Measurements from ENCODE around the gene TET1.
"Not testable (repeated sequence)": the region's sequence is repeated elsewhere in the genome, so short reads cannot be mapped to it uniquely, and the experiment has no call there.

Gene TET1

DNA sequence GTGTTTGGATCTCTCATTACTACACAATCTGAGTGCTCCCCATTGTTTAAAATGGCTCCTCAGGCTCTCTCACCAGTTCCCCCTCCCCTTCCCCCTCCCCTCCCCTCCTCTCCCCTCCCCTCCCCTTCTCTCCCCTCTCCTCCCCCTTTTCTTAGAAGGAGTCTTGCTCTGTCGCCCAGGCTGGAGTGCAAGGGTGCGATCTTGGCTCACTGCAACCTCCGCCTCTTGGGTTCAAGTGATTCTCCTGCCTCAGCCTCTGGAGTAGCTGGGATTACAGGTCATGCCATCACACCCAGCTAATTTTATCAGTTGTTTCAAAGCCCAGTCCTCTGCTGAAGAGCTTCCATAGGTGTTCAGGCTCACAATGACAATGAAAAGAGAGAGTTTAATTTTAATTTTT is 157.3 kb downstream of the TET1 start:
- DNase-seq, result no peak

DNA sequence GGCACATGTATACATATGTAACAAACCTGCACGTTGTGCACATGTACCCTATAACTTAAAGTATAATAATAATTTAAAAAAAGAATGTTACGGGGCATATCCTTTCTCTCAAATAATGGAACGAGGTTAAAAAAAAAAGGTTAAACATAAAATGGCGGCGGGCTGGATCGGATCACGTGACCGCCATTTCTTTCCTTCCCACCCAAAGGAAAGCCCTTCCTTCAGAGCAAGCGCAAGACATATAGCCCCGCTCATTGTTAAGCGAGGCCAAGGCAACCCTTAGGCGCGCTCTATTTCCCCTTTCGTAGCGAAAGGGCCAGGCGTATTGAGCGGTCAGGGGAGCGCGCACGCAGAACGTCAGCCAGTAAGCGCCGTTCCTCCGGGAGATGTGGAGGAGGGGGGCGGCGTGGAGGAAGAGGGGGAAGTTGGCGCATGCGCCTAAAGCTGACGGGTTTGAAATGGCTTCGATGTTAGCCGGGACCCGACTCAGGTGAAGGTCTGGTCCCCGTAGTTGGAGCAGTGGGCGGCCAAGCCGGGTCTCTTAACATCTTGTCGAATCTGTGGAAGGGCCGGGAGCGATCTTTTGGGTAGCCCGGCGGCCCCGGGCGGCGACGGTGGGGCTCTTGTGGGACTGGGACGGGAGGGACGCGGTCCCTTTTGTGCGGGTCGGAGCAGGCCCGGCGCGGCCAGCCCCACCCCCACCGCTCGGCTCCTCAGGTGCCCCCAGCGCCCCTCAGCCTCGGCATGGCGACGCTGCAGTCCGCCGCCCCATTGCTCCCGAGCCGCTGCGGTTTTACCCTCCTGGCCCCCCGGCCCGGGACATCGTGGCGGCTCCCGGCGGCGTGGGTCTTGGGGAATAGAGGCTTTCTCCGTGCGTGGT is 160.9 kb downstream of the TET1 start, which contains the start of gene CCAR1:
TSS of gene CCAR1 (plus strand) at position 447 of the 880 bp plus-strand sequence. CDS start 1,266 bp downstream, outside the sequence.
- DNase-seq, result peak; percentile 99 to 100 (median 99)

DNA sequence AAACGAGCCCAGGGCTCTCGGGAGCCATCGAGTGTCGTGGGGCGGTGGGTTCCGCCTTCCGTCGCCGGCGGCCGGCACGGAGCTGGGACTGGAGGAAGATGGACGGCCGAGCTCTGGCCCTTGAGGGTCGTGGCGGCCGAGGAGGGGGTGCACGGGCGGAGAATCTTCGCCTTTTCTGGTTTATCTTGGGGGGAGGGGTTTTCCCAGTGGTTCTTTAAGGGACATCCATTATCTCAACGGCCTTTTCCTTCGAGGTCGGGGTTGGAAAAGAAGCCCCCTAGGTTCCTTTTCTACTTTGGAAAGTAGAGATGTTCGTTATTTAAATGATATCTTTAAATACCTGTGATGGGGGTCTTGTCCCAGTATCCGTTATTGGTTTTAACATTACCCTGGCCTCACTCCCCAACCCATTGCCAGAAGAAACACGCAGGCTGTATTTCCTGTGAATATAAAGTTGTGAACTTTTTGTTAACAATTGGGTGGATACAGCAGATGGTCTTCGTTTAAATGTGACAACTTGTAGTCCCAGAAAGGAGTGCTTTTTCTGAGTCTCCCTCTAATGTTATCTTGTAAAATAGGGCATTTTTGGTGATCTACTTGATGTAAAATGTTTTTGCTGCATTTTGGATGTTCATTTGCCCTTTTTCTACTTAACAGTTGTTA is 161.7 kb downstream of the TET1 start:
- DNase-seq, result peak; percentile 26 to 61 (median 33)

DNA sequence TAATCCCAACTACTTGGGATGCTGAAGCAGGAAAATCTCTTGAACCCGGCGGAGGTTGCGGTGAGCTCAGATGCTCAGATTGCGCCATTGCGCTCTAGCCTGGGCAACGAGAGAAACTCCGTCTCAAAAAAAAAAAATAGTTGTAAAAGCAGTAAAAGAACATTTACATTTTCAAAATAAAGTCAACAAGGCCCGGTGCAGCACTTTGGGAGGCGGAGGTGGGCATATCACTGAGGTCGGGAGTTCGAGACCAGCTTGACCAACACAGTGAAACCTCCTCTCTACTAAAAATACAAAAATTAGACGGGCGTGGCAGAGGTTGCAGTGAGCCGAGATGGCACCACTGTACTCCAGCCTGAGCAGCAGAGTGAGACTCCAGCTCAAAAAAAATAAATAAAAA is 164.9 kb downstream of the TET1 start:
- no peak for DNase-seq

DNA sequence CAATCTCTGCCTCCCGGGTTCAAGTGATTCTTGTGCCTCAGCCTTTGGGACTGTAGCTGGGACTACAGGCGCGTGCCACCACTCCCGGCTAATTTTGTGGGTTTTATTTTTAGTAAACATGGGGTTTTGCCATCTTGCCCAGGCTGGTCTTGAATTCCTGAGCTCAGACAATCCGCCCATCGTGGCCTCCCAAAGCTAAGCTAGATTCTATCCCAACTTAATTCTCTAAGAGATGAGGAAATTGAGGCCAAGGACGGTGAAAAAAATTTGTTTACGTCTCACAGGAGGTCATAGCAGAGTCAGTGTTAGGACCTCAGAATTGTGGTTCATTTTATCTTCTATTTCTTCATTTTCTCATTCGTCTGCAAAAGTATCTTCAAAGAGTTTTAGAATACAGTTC is 167.0 kb downstream of the TET1 start:
- DNase-seq, result no peak

DNA sequence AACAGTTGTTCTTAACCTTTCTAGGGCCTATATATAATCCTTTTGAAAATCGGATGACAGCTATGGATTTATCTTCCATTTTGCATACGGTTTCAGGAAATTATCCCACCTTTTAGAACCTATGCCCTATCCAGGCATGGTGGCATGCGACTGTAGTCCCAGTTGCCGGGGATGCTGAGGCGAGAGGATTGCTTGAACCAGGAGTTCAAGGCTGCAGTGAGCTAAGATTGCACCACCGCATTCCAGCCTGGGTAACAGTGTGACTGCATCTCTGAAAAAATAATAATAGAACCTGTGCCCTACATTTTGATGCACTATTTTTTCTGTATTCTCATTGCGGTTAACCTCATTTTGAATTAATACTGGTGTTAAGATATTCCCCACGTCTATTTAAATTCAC is 172.5 kb downstream of the TET1 start:
- no peak for DNase-seq

DNA sequence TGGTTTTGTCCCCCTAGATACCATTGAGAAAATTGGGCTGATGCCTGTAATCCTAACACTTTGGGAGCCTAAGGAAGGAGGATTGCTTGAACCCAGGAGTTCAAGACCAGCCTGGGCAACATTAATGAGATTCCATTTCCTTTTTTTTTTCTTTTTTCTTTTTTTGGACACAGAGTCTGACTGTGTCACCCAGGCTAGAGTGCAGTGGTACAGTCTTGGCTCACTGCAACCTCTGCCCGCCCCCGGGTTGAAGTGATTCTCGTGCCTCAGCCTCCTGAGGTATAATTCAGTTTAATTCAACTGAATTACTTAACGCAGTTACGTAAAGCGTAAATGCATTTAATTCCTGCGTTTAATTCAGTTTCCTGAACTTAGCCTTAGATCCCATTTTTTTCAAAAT is 174.2 kb downstream of the TET1 start:
- no peak for DNase-seq

DNA sequence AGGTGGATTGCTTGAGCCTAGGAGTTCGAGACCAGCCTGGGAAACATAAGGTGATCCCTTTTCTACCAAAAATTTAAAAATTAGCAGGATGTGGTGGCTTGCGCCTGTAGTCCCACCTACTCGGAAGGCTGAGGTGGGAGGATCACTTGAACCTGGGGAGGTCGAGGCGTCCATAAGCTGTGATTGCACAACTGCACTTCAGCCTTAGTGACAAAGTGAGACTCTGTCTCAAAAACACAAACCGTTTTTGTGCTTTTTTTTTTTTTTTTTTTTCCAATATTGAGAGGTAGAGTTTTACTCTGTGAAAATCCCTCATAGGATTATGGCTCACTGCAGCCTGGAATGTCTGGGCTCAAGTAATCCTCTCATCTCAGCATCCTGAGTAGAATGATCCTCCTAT is 175.0 kb downstream of the TET1 start:
- no peak for DNase-seq

DNA sequence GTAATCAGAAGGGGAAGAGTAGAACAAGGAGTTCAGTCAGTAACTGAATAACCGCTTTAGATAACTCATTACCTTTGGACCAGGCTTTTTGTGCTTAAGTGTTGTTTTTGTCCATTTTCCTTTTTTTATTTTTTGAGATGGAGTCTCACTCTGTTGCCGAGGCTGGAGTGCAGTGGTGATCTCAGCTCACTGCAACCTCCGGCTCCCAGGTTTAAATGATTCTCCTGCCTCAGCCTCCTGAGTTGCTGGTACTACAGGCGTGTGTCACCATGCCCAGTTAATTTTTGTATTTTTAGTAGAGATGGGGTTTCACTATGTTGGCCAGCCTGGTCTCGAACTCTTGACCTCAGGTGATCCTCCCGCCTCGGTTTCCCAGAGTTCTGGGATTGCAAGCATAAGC is 175.6 kb downstream of the TET1 start:
- not testable (repeated sequence) for DNase-seq

DNA sequence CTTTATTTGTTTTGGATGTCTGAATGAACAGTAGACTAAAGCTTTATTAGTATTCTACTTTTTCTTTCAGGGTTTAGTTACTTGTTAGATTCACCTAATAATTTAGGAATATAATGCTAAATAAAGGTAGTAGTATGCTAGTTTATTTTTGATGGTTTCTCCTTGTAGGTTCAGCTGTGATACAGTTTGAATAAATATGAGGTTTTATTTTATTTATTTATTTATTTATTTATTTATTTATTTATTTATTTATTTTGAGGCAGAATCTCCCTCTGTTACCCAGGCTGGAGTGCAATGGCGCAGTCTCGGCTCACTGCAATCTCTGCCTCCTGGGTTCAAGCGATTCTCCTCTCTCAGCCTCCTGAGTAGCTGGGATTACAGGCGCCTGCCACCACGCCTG is 180.5 kb downstream of the TET1 start:
- not testable (repeated sequence) for DNase-seq

DNA sequence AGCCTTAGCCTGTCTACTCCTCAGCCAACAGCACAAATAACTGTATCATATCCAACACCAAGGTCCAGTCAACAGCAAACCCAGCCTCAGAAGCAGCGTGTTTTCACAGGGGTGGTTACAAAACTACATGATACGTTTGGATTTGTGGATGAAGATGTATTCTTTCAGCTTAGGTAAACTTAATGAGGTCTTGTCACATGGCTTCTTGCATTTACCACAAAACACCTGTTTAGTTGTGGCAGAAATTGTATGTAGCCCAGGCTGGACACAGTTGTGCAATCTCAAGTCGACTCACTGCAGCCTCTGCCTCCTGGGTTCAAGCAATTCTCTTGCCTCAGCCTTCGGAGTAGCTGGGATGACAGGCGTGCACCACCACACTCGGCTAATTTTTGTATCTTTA is 182.3 kb downstream of the TET1 start:
- DNase-seq, result no peak

All from suppressor macrophage (primary cell).